B cell (primary cell): Measurements from ENCODE around the gene OVCH1. TPM values are rescaled to one million over a fixed set of nuclear protein-coding genes. Genes with fewer than 3 reads are reported as not detected.
"Not testable (repeated sequence)": the region's sequence is repeated elsewhere in the genome, so short reads cannot be mapped to it uniquely, and the experiment has no call there.

Experiments used
- ATAC-seq: fragments of 200-7000 bp; cut with Tn5 transposase; one replicate; pipeline ENCODE4 v1.10.0; 2021; ENCODE audit warnings: low read depth, mild to moderate bottlenecking, moderate number of reproducible peaks, moderate library complexity
- CTCF ChIA-PET: fragments of 350-600 bp; sonication (Branson Sonifier 250); formaldehyde crosslinking; loops from one replicate; lab custom pipeline; 2021; ENCODE audit warnings: antibody characterized with exemption, inconsistent platforms; lab: Charles Lee
- POLR2A ChIA-PET: fragments of 350-600 bp; sonication (Branson Sonifier 250); formaldehyde crosslinking; loops from one replicate; lab custom pipeline; 2021; ENCODE audit warnings: antibody characterized with exemption; lab: Charles Lee
- DNase-seq: peaks from one replicate; pipeline ENCODE4 v3.0.0; 2013
- H2AFZ ChIP-seq: 2 replicates; pipeline ENCODE4 v1.6.1; 2012; ENCODE audit warnings: mild to moderate bottlenecking, low read depth, low read length; ENCODE audit not compliant: insufficient read depth, poor library complexity, severe bottlenecking
- H3K27ac ChIP-seq, 2 donors: 1 replicate in 1 of 2; 2 replicates in 1 of 2; pipeline ENCODE4 v1.5.1; 2012 to 2013; ENCODE audit warnings: low read length in 2 of 2, mild to moderate bottlenecking in 2 of 2, moderate library complexity in 1 of 2
- H3K27me3 ChIP-seq, 4 experiments: fragments of 200-600 bp in 1 of 4; sonication (generic) in 1 of 4; replicated peaks in 1 of 4; 1 replicate in 2 of 4; 2 replicates in 2 of 4; pipeline versions ENCODE4 v1.6.1 to v1.7.0; 2013 to 2016; ENCODE audit warnings: low read length in 3 of 4, mild to moderate bottlenecking in 2 of 4, mixed read lengths in 1 of 4, moderate library complexity in 1 of 4; ENCODE audit not compliant: insufficient read depth in 4 of 4, control insufficient read depth in 3 of 4; ENCODE audit errors: control extremely low read depth in 1 of 4
- H3K36me3 ChIP-seq, 2 experiments: replicated peaks in 1 of 2; 1 replicate in 1 of 2; 2 replicates in 1 of 2; pipeline versions ENCODE4 v1.6.1 to v1.7.1; 2013; ENCODE audit warnings: low read length in 1 of 2; ENCODE audit not compliant: insufficient read depth in 2 of 2, control insufficient read depth in 1 of 2; ENCODE audit errors: control extremely low read depth in 1 of 2, extremely low read depth in 1 of 2
- H3K4me1 ChIP-seq, 2 donors: fragments of 200-600 bp in 1 of 2; sonication (generic) in 1 of 2; 1 replicate in 1 of 2; 2 replicates in 1 of 2; pipeline versions ENCODE4 v1.5.1 to v1.6.1; 2013 to 2017; ENCODE audit warnings: low read length in 2 of 2; ENCODE audit not compliant: control insufficient read depth in 2 of 2, insufficient read depth in 2 of 2
- H3K4me2 ChIP-seq: replicated peaks from 2 replicates; pipeline ENCODE3; 2012; ENCODE audit warnings: mild to moderate bottlenecking, low read depth, low read length; ENCODE audit not compliant: poor library complexity, severe bottlenecking
- H3K4me3 ChIP-seq, 5 experiments: fragments of 200-600 bp in 1 of 5; sonication (generic) in 1 of 5; 1 replicate in 3 of 5; 2 replicates in 2 of 5; pipeline versions ENCODE4 v1.5.1 to v1.7.0; 2011 to 2016; ENCODE audit warnings: low read length in 4 of 5, mild to moderate bottlenecking in 4 of 5, low read depth in 2 of 5, control low read depth in 1 of 5, moderate library complexity in 1 of 5; ENCODE audit not compliant: insufficient read depth in 1 of 5; ENCODE audit errors: control extremely low read depth in 1 of 5, extremely low read depth in 1 of 5
- H3K79me2 ChIP-seq: fragments of 200-600 bp; sonication (generic); one replicate; pipeline ENCODE4 v1.6.0; 2016; ENCODE audit warnings: low read length; ENCODE audit not compliant: control insufficient read depth, insufficient read depth
- H3K9ac ChIP-seq: fragments of 200-600 bp; sonication (generic); 2 replicates; pipeline ENCODE4 v1.6.1; 2017; ENCODE audit warnings: mild to moderate bottlenecking, low read length, moderate library complexity
- H3K9me3 ChIP-seq, 3 donors: one replicate each; pipeline versions ENCODE4 v1.6.1 to v1.7.1; 2013; ENCODE audit warnings: low read length in 2 of 3; ENCODE audit not compliant: control insufficient read depth in 2 of 3, insufficient read depth in 1 of 3; ENCODE audit errors: control extremely low read depth in 1 of 3
- H4K20me1 ChIP-seq: 2 replicates; pipeline ENCODE4 v1.6.0; 2012; ENCODE audit warnings: mild to moderate bottlenecking, low read length; ENCODE audit not compliant: insufficient read depth, control insufficient read depth, poor library complexity, severe bottlenecking
- H3K27ac Mint-ChIP-seq: one replicate; pipeline ENCODE4 v1.8.0; 2021; ENCODE audit warnings: mixed read lengths
- H3K27me3 Mint-ChIP-seq: one replicate; pipeline ENCODE4 v1.8.0; 2021; ENCODE audit warnings: mixed read lengths
- H3K4me1 Mint-ChIP-seq: one replicate; pipeline ENCODE4 v1.8.0; 2021; ENCODE audit warnings: mixed read lengths
- H3K4me3 Mint-ChIP-seq: one replicate; pipeline ENCODE4 v1.8.0; 2021; ENCODE audit warnings: mixed read lengths
- H3K9me3 Mint-ChIP-seq: one replicate; pipeline ENCODE4 v1.8.0; 2022; ENCODE audit warnings: mixed read lengths; ENCODE audit not compliant: insufficient read depth
- CTCF ChIP-seq: fragments of 200-600 bp; IDR thresholded peaks from one replicate; pipeline ENCODE4 v1.8.0; 2022; ENCODE audit warnings: antibody characterized with exemption, mild to moderate bottlenecking
- EZH2 ChIP-seq: IDR thresholded peaks from 2 replicates; pipeline ENCODE4 v1.6.1; 2012; ENCODE audit warnings: borderline replicate concordance, low read depth, mild to moderate bottlenecking, moderate library complexity, low read length; ENCODE audit not compliant: insufficient read depth, poor library complexity, severe bottlenecking
- WGBS: methylation state at CpG from one replicate; pipeline ENCODE4 v1.1.5; 2013; ENCODE audit warnings: missing lambda C conversion rate; ENCODE audit not compliant: insufficient coverage; 5-methylcytosine and 5-hydroxymethylcytosine counted together
- intact Hi-C: fragments of 100-400 bp; cut with micrococcal nuclease; formaldehyde crosslinking; loops from one replicate; pipeline ENCODE4 v1.10.0; 2022
- polyA plus RNA-seq: library from polyadenylated mRNA; depleted of rRNA; stranded (reverse); fragments of >200 nt; gene quantifications from 2 replicates; pipeline ENCODE4 v1.2.3, GENCODE V29; 2012
- total RNA-seq, 2 donors: library from RNA; stranded (reverse); fragments of 120-200 nt in 1 of 2; gene quantifications; 1 replicate in 1 of 2; 2 replicates in 1 of 2; pipeline versions ENCODE4 v1.2.3 to v1.2.4, GENCODE V29; 2013 to 2022

The OVCH1 gene
- total and polyA plus RNA-seq, 2 donors (not counting 1 experiment from before 2014, with no cell fraction given), result not detected

DNA sequence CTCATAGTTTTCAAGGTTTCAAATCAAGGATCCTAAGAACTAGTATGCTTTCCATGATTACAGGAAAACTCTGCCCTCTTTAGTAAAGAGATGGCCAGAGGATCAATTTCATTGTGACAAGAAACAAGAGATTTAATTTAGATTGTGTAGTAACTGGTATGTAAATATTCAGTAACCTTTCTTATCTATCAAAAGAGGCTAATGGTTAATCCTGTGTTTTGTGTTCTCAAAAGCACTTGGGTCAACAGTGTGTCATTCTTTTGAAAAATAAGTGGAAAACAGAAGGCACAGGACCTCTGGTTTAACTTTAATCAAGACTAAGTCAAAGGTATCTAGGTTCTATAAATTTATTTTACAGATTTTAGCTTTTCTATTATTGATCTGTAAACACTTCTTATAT lies 59.9 kb downstream of the OVCH1 start:
- Mint-ChIP-seq H3K27ac (no peak overlapping the region), H3K4me3 (no peak overlapping the region), H3K4me1 (no peaks in the 10 kb centered on the region), H3K27me3 (peaks cover 8% of the 10 kb centered on the region), H3K9me3 (peaks cover 2% of the 10 kb centered on the region)
- H3K9me3 ChIP-seq, result peaks cover 0 to 9% (median 3%) of the 10 kb centered on the region in 3 donors
- no peak for DNase-seq
- POLR2A ChIA-PET, result no interaction called here
- intact Hi-C loops, result no loop called here
- H2AFZ ChIP-seq, result no peak overlapping the region
- no peak overlapping the region for H3K4me3 ChIP-seq
- H4K20me1 ChIP-seq, result no peaks in the 10 kb centered on the region
- TF ChIP-seq EZH2 (no peak), CTCF (no peak)
- H3K4me1 ChIP-seq, result no peaks in the 10 kb centered on the region
- H3K9ac ChIP-seq, result no peak overlapping the region
- H3K4me2 ChIP-seq, result no peak overlapping the region
- H3K79me2 ChIP-seq, result no peaks in the 10 kb centered on the region
- no peaks in the 10 kb centered on the region for H3K27me3 ChIP-seq
- H3K27ac ChIP-seq, result no peak overlapping the region
- ATAC-seq, result no peak
- CTCF ChIA-PET, result no interaction called here
- H3K36me3 ChIP-seq, result no peaks in the 10 kb centered on the region

GRCh38 chr12:29436815-29437214 lies 60.7 kb downstream of the OVCH1 start:
- CTCF ChIA-PET, result not testable (repeated sequence)
- 96% methylated on average over 9 of the region's 10 CpGs for WGBS

More at GRCh38 chr12:29436815-29437214, 60.7 kb downstream of the OVCH1 start:
- H3K4me3 Mint-ChIP-seq, H3K27ac ChIP-seq, H3K27me3 ChIP-seq, H3K27ac Mint-ChIP-seq, H3K9me3 Mint-ChIP-seq, ATAC-seq, intact Hi-C loops, H2AFZ ChIP-seq, H3K9ac ChIP-seq, H4K20me1 ChIP-seq, H3K4me1 Mint-ChIP-seq, H3K79me2 ChIP-seq, POLR2A ChIA-PET, H3K4me3 ChIP-seq, DNase-seq, H3K36me3 ChIP-seq, H3K9me3 ChIP-seq, H3K4me2 ChIP-seq, H3K4me1 ChIP-seq: not testable (repeated sequence)
- H3K27me3 Mint-ChIP-seq, result peaks cover 16% of the 10 kb centered on the region
